ENCODE results near the gene CFAP221.

- no peak for TF ChIP-seq POLR2A (IDR thresholded peaks at IDR 0.05)
- TF ChIP-seq, protein P1, sequence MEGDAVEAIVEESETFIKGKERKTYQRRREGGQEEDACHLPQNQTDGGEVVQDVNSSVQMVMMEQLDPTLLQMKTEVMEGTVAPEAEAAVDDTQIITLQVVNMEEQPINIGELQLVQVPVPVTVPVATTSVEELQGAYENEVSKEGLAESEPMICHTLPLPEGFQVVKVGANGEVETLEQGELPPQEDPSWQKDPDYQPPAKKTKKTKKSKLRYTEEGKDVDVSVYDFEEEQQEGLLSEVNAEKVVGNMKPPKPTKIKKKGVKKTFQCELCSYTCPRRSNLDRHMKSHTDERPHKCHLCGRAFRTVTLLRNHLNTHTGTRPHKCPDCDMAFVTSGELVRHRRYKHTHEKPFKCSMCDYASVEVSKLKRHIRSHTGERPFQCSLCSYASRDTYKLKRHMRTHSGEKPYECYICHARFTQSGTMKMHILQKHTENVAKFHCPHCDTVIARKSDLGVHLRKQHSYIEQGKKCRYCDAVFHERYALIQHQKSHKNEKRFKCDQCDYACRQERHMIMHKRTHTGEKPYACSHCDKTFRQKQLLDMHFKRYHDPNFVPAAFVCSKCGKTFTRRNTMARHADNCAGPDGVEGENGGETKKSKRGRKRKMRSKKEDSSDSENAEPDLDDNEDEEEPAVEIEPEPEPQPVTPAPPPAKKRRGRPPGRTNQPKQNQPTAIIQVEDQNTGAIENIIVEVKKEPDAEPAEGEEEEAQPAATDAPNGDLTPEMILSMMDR (IDR thresholded peaks at IDR 0.05) = no peak
Measured at GRCh38 chr2:119649364-119649917, 105.2 kb downstream of the CFAP221 start.
